Nephron (organoid): Measurements from ENCODE around the gene TRA2A.
"Not testable (repeated sequence)": the region's sequence is repeated elsewhere in the genome, so short reads cannot be mapped to it uniquely, and the experiment has no call there.

Experiments used
- H3K27ac Mint-ChIP-seq, 3 experiments: 2 replicates each; pipeline ENCODE4 v1.8.0; 2020; ENCODE audit warnings: mixed read lengths in 3 of 3, mild to moderate bottlenecking in 2 of 3, moderate library complexity in 1 of 3
- H3K27me3 Mint-ChIP-seq: 2 replicates; pipeline ENCODE4 v1.8.0; 2021; ENCODE audit warnings: low read depth, mild to moderate bottlenecking, moderate library complexity, mixed read lengths
- H3K36me3 Mint-ChIP-seq: 2 replicates; pipeline ENCODE4 v1.8.0; 2020; ENCODE audit warnings: low read depth, mixed read lengths
- H3K4me1 Mint-ChIP-seq: 2 replicates; pipeline ENCODE4 v1.8.0; 2020; ENCODE audit warnings: mixed read lengths
- H3K4me3 Mint-ChIP-seq, 3 experiments: 2 replicates each; pipeline ENCODE4 v1.8.0; 2020; ENCODE audit warnings: mild to moderate bottlenecking in 3 of 3, mixed read lengths in 3 of 3, moderate library complexity in 2 of 3
- H3K9me3 Mint-ChIP-seq: 2 replicates; pipeline ENCODE4 v1.8.0; 2020; ENCODE audit warnings: mixed read lengths
- TF ChIP-seq, protein P1 (sequence below), 3 experiments: fragments of 200-600 bp; sonication (generic); IDR thresholded peaks; one replicate each; pipeline ENCODE4 v1.5.0; 2021; ENCODE audit warnings: antibody characterized with exemption in 3 of 3; ENCODE audit not compliant: unreplicated experiment in 3 of 3

TRA2A gene

DNA sequence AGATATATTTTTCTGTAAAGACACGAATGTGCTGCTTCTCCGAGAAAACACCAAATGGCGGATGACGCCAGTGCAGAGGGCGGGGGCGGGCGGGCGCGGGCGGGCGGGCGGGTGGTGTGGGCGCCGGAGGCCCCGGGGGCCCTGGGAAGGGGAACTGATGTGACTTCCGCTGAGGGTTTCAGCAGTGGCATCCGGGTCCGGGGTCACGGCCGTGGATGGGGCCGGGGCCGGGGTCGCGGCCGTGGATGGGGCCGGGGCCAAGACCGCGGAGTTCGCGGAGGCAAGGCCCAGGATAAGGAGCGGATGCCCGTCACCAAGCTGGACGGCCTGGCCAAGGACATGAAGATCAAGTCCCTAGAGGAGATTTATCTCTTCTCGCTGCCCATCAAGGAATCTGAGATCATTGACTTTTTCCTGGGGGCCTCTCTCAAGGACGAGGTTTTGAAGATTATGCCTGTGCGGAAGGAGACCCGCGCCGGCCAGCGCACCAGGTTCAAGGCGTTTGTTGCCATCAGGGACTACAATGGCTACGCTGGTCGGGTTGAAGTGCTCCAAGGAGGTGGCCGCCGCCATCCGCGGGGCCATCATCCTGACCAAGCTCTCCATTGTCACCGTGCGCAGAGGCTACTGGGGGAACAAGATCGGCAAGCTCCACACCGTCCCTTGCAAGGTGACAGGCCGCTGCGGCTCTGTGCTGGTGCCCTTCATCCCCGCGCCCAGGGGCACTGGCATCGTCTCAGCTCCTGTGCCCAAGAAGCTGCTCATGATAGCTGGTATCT is 41.2 kb downstream of the TRA2A start:
- H3K4me1 Mint-ChIP-seq = no peaks in the 10 kb centered on the region
- H3K9me3 Mint-ChIP-seq = no peaks in the 10 kb centered on the region
- TF ChIP-seq, protein P1, sequence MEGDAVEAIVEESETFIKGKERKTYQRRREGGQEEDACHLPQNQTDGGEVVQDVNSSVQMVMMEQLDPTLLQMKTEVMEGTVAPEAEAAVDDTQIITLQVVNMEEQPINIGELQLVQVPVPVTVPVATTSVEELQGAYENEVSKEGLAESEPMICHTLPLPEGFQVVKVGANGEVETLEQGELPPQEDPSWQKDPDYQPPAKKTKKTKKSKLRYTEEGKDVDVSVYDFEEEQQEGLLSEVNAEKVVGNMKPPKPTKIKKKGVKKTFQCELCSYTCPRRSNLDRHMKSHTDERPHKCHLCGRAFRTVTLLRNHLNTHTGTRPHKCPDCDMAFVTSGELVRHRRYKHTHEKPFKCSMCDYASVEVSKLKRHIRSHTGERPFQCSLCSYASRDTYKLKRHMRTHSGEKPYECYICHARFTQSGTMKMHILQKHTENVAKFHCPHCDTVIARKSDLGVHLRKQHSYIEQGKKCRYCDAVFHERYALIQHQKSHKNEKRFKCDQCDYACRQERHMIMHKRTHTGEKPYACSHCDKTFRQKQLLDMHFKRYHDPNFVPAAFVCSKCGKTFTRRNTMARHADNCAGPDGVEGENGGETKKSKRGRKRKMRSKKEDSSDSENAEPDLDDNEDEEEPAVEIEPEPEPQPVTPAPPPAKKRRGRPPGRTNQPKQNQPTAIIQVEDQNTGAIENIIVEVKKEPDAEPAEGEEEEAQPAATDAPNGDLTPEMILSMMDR (IDR thresholded peaks at IDR 0.05; ENCODE audit: unreplicated experiment in 3 of 3) = no peak
- H3K4me3 Mint-ChIP-seq = no peak overlapping the region
- peak overlapping the region in 1 of 3 experiments; percentile 48 for H3K27ac Mint-ChIP-seq
- H3K27me3 Mint-ChIP-seq = no peaks in the 10 kb centered on the region
- peaks cover 13% of the 10 kb centered on the region for H3K36me3 Mint-ChIP-seq

DNA sequence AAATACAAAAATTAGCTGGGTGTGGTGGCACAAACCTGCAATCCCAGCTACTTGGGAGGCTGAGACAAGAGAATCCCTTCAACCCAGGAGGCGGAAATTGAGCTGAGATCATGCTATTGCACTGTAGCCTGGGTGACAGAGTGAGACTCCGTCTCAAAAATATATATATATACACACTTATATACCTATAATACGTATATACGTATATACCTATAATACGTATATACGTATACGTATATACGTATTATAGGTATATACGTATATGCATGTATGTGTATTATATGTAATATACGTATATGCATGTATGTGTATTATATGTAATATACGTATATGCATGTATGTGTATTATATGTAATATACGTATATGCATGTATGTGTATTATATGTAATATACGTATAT is 43.1 kb downstream of the TRA2A start:
- not testable (repeated sequence) for H3K27me3 Mint-ChIP-seq, H3K4me1 Mint-ChIP-seq, H3K4me3 Mint-ChIP-seq, H3K36me3 Mint-ChIP-seq, H3K9me3 Mint-ChIP-seq, H3K27ac Mint-ChIP-seq

DNA sequence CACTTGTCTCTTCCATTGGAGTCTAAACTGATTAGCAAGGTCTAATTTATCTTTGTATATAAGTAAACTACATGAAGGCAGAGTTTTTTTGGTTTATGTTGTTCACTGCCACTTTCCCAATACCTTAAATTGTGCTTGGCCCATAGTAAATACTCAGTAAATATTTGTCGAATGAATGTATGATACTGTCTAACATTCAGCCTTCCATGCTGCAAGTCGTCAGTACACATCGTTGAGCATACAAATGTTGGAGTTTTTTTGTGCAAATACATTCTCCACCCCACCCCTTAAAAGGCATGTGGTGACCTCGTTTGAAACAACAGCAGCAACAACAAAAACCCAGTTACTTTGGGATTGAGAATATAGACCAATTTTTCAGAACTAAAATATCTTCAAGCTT is 44.1 kb downstream of the TRA2A start:
- no peaks in the 10 kb centered on the region for H3K9me3 Mint-ChIP-seq
- H3K27ac Mint-ChIP-seq = no peak overlapping the region
- H3K36me3 Mint-ChIP-seq = peaks cover 8% of the 10 kb centered on the region
- H3K27me3 Mint-ChIP-seq = no peaks in the 10 kb centered on the region
- TF ChIP-seq, protein P1 (IDR thresholded peaks at IDR 0.05; ENCODE audit: unreplicated experiment in 3 of 3) = no peak
- no peak overlapping the region for H3K4me3 Mint-ChIP-seq
- H3K4me1 Mint-ChIP-seq = no peaks in the 10 kb centered on the region

DNA sequence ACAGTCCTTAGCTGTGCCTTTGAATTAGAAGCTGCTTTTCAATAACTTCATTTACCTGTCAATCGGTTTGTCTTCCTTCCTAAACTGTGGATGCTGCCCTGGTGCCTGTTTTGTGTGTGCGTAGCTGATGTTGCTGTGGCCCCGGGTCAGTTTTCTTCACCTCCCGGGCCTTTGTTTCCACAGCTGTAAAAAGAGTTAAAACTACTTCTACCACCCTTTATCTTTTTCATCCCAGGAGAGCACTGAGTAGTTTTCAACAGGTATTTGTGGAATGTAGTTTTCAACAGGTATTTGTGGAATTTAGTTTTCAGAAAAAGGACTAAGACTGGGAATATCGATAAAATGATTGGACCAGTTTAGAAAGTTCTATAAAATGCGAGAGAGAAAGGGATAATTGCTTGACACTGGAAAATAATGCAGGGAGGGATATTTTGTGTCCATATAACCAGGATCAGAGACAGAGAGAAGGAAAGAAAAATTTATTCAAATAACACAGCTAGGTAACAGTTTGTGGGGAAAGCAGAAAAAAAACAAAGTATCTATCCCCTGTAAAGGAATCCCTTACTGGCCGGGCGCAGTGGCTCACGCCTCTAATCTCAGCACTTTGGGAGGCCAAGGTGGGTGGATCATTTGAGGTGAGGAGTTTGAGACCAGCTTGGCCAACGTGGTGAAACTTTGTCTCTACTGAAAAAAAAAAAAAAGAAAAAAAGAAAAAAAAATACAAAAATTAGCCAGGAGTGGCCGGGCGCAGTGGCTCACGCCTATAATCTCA is 45.6 kb downstream of the TRA2A start:
- no peaks in the 10 kb centered on the region for H3K27me3 Mint-ChIP-seq
- no peak overlapping the region for H3K4me3 Mint-ChIP-seq
- H3K36me3 Mint-ChIP-seq = peaks cover 8% of the 10 kb centered on the region
- TF ChIP-seq, protein P1 (IDR thresholded peaks at IDR 0.05; ENCODE audit: unreplicated experiment in 3 of 3) = no peak
- H3K9me3 Mint-ChIP-seq = no peaks in the 10 kb centered on the region
- H3K4me1 Mint-ChIP-seq = no peaks in the 10 kb centered on the region
- no peak overlapping the region for H3K27ac Mint-ChIP-seq

DNA sequence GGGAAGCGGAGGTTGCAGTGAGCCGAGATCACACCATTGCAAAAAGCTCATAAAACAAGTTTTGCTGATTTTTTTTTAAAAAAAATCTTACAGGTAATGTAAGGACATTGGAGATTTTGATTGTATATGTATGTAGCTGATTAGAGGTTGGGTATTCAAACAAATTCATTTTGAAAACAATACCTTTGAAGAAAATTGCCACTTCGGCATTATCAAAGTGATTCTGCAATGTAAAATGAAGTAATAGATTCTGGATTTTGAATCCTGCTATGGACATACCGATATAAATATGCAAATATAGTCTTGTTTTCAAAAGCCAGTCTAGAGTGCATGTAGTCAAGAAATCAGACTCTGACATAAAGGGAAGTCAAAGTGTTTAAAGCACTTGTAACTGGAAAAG is 49.1 kb downstream of the TRA2A start:
- Mint-ChIP-seq H3K27me3 (no peaks in the 10 kb centered on the region), H3K4me1 (no peaks in the 10 kb centered on the region), H3K27ac (no peak overlapping the region), H3K4me3 (no peak overlapping the region), H3K36me3 (peaks cover 5% of the 10 kb centered on the region), H3K9me3 (no peaks in the 10 kb centered on the region)
- TF ChIP-seq, protein P1 (IDR thresholded peaks at IDR 0.05; ENCODE audit: unreplicated experiment in 3 of 3) = no peak

DNA sequence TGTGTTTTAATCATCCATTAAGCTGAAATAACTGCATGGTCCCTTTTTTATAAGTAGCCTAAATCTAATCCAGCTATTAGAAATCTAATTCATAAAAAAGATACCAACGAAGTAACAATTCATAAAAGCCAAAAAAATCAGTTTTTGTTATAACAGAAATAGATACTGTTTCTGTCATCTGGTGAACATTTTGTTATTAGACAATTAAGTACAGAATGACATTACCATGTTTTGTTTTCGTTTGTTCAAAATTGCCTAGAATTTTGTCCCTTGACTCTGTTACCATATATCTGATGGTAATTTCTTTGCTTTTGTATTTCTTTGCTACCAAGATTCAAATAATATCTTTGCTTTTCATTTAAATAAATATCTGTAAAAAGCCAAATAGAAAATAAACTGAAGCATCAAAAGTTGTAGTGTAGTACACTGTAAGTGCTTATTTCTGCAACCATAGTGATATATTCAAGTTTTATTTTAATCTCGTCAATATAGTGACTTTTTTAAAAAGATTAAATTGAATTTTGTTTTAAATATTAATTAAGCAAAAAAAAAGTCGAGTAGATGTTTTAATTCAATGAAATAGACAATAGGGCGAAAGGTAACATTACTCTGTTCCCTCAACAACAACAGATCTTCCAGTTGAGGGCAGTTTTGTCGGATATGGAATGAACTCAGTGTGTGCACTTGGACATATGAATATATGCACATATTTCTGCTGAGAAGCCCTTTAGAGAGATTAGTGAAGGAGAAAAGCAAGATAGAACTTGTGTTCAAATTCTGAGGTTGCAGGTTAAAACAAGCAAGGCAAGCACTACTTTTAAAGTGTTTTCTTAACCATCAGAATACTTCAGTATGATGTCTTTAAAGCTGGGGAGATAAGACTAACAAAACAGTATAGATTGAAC is 53.6 kb downstream of the TRA2A start:
- TF ChIP-seq, protein P1 (IDR thresholded peaks at IDR 0.05; ENCODE audit: unreplicated experiment in 3 of 3) = no peak
- Mint-ChIP-seq H3K27me3 (peaks cover 8% of the 10 kb centered on the region), H3K36me3 (peaks cover 5% of the 10 kb centered on the region), H3K4me1 (peaks cover 8% of the 10 kb centered on the region), H3K27ac (no peak overlapping the region), H3K4me3 (no peak overlapping the region), H3K9me3 (no peaks in the 10 kb centered on the region)
